ENCODE measurements around the gene EML1. TPM values are rescaled to one million over a fixed set of nuclear protein-coding genes. Genes with fewer than 3 reads are reported as not detected.

EML1 gene
- total RNA-seq, 6 experiments from 2014 or later, result 3.3 to 6.8 (median 4.5) TPM

DNA sequence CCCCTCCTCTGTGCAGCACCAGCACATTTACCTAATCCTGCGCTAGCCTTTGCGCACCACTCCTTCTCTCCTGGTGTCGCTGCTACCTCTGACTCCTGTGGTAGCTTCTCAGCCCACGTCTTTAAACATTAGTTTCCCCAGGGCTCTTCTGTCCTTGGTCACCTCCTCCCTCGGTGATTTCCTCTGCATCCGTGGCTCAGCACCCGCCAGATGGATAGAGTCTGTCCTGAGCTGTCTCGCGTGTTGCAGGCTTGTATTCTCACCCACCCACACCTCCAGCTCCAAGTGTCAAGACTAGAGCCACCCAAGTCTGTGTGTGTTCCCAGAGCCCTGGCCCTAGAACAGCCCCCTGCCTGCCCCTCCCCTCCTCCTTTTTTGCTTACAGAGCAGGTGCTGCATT is 83.2 kb downstream of the EML1 start:
- no peaks in the 10 kb centered on the region for H3K27me3 ChIP-seq
- ATAC-seq (no peak), DNase-seq (no peak)
- H3K27ac ChIP-seq, result no peak overlapping the region
- TF ChIP-seq, protein P1, sequence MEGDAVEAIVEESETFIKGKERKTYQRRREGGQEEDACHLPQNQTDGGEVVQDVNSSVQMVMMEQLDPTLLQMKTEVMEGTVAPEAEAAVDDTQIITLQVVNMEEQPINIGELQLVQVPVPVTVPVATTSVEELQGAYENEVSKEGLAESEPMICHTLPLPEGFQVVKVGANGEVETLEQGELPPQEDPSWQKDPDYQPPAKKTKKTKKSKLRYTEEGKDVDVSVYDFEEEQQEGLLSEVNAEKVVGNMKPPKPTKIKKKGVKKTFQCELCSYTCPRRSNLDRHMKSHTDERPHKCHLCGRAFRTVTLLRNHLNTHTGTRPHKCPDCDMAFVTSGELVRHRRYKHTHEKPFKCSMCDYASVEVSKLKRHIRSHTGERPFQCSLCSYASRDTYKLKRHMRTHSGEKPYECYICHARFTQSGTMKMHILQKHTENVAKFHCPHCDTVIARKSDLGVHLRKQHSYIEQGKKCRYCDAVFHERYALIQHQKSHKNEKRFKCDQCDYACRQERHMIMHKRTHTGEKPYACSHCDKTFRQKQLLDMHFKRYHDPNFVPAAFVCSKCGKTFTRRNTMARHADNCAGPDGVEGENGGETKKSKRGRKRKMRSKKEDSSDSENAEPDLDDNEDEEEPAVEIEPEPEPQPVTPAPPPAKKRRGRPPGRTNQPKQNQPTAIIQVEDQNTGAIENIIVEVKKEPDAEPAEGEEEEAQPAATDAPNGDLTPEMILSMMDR (IDR thresholded peaks at IDR 0.05), result no peak
- TF ChIP-seq POLR2A (IDR thresholded peaks at IDR 0.05), result no peak
- WGBS (ENCODE audit: insufficient coverage, low coverage, low lambda C conversion rate, missing lambda C conversion rate), result 53% methylated on average over 7 of the region's 9 CpGs
- no peaks in the 10 kb centered on the region for H3K9me3 ChIP-seq
- H3K4me3 ChIP-seq, result no peak overlapping the region
- no peaks in the 10 kb centered on the region for H3K4me1 ChIP-seq
- intact Hi-C loops (cut with DNase I), result no loop called here
- H3K36me3 ChIP-seq, result no peaks in the 10 kb centered on the region

DNA sequence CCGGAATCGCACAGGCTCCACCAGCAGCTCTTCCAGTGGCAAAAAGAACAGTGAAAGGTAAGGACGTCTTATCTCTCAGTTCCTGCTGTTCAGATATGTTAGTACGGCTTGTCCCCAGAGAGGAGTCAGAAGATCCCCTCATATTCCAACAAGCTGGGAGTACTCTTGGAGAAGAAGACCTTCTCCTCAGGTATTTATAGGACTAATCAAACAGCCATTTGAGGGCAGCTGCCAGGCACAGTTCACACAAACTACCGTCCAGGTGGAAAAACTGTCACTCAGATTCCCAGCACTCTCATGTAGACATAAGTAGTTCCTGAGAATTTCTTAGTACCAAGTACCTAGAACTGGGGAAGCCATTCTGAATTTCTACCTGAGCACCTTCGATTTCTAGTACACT is 85.3 kb downstream of the EML1 start:
- ATAC-seq (no peak), DNase-seq (no peak)
- TF ChIP-seq, protein P1 (IDR thresholded peaks at IDR 0.05), result no peak
- no peak for TF ChIP-seq POLR2A (IDR thresholded peaks at IDR 0.05)
- Histone ChIP-seq H3K4me1 (no peaks in the 10 kb centered on the region), H3K4me3 (no peak overlapping the region), H3K36me3 (no peaks in the 10 kb centered on the region), H3K9me3 (no peaks in the 10 kb centered on the region), H3K27me3 (no peaks in the 10 kb centered on the region), H3K27ac (no peak overlapping the region)
- WGBS (ENCODE audit: insufficient coverage, low coverage, low lambda C conversion rate, missing lambda C conversion rate), result 70% methylated on average over 6 of the region's 6 CpGs
- intact Hi-C loops (cut with DNase I), result no loop called here

DNA sequence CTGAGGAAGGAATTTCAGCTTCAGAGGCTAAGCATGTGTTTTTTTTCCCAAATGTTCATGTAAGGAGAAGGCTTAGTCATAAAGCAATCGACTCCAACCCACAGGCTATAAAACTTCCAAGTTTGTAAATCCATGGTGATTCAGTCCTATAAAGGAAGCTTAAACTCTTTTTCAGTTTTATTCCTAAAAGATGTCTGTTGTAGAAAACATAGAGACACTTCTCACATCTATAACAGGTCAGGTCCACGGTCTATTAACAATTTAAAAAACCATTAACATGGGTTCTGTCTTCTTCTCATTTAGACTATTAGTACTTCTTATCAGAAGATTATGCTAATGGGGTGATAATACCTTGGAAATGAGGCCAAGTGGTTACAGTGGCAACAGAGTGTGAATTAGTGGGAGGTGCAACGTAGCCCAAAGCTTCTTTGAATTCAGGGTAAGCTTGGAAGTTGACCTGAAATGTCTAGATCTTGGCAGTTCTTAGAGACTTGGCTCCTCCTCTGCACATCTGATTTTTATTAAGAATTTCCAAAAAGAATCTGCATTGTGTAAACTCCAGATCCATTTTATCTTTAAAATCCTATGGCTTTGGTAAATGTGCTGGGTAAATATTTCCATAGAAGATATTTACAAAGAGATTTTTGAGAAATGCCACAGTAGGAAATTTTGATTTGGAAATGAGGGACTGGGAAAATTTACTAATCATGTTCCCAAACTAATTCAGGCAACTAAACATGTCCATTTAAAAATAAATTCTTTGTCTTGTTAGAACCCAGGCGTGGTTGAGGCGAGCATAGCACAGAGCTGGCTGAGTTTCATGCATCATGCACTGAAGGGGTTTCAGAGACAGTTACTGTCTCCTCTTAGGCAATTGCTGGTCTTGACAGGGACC is 86.4 kb downstream of the EML1 start:
- Histone ChIP-seq H3K36me3 (no peaks in the 10 kb centered on the region), H3K27me3 (no peaks in the 10 kb centered on the region), H3K27ac (no peak overlapping the region), H3K9me3 (no peaks in the 10 kb centered on the region), H3K4me1 (no peaks in the 10 kb centered on the region), H3K4me3 (no peak overlapping the region)
- ATAC-seq (no peak), DNase-seq (no peak)
- WGBS (ENCODE audit: insufficient coverage, low coverage, low lambda C conversion rate, missing lambda C conversion rate), result 61% methylated on average over 5 of the region's 5 CpGs
- TF ChIP-seq, protein P1 (IDR thresholded peaks at IDR 0.05), result no peak
- TF ChIP-seq POLR2A (IDR thresholded peaks at IDR 0.05), result no peak
- intact Hi-C loops (cut with DNase I), result loop anchor here (5.0 kb wide), 2 partner anchors 147 to 152 kb away; no protein-coding TSS in a partner anchor

DNA sequence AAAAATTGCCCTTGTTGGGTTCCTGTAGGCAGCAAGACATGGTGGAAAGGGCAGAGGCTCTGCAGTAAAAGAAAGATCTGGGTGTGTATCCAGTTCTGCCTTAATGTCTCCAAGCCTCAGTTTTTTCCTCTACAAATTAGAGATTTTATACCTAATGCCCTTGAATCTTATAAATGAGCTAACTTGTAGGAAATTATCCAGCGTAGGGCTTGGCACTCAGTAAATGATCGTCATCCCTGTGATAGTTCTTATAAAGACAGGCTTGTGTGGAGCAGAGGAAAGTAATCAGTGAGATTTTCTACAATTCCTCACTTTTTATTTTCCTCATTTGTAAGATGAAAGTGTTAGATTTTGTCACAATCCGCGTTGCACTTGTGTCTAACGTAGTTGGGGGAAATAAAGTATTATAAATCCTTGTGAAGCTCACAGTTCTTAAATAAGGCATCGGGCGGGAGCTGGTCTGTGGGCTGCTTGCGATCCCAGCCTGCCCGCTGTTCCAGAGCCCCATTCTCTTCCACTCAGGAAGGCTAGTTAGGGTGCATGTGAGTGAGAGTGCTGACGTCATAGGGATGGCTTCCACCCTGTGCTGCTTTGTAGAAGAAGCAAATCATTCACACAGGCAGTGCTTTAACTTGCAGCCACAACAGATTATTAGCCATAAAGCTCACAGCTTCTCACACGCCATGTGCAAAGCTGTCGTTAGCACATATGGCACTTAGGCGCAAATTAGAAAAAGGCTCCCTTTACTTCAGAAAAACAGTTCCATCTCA is 87.6 kb downstream of the EML1 start:
- Histone ChIP-seq H3K27me3 (no peaks in the 10 kb centered on the region), H3K4me3 (no peak overlapping the region), H3K27ac (no peak overlapping the region), H3K4me1 (no peaks in the 10 kb centered on the region), H3K36me3 (no peaks in the 10 kb centered on the region), H3K9me3 (no peaks in the 10 kb centered on the region)
- intact Hi-C loops (cut with DNase I), result loop anchor here (5.0 kb wide), 2 partner anchors 149 to 154 kb away; no protein-coding TSS in a partner anchor
- 73% methylated on average over 10 of the region's 13 CpGs for WGBS (ENCODE audit: insufficient coverage, low coverage, low lambda C conversion rate, missing lambda C conversion rate)
- ATAC-seq (no peak), DNase-seq (no peak)
- TF ChIP-seq POLR2A (IDR thresholded peaks at IDR 0.05), result no peak
- TF ChIP-seq, protein P1 (IDR thresholded peaks at IDR 0.05), result no peak

Measured in right lobe of liver (tissue), 6 donors.